Right renal pelvis (tissue), 4 donors: Measurements from ENCODE around the gene ELOVL5. TPM values are rescaled to one million over a fixed set of nuclear protein-coding genes. Genes with fewer than 3 reads are reported as not detected.
"Not testable (repeated sequence)": the region's sequence is repeated elsewhere in the genome, so short reads cannot be mapped to it uniquely, and the experiment has no call there.

Source experiments
- DNase-seq, 4 donors: peaks; one replicate each; pipeline ENCODE4 v3.0.0-alpha.2; 2013; ENCODE audit warnings: low read depth in 4 of 4, low spot score in 3 of 4, missing footprints in 1 of 4
- polyA plus RNA-seq, 4 donors: library from polyadenylated mRNA; unstranded; fragments of 120-200 nt; gene quantifications; one replicate each; pipeline ENCODE4 v1.2.1, GENCODE V29; 2013; ENCODE audit not compliant: insufficient read length in 4 of 4

ELOVL5 gene
- polyA plus RNA-seq, 4 donors = 71.6 to 87.7 (median 85.6) TPM

- no peak for DNase-seq
These were observed 11.0 kb upstream of the ELOVL5 start for GRCh38 chr6:53359843-53360092.

- peak; percentile 84 to 96 (median 93) for DNase-seq
These were observed 10.5 kb upstream of the ELOVL5 start for GRCh38 chr6:53359095-53359842.

- DNase-seq = no peak
These were observed 9.8 kb upstream of the ELOVL5 start for GRCh38 chr6:53358440-53359094.

GRCh38 chr6:53357576-53358360 is 9.0 kb upstream of the ELOVL5 start:
- no peak for DNase-seq

GRCh38 chr6:53353624-53354023 is 4.9 kb upstream of the ELOVL5 start:
- no peak for DNase-seq

- DNase-seq = no peak
These were observed 3.6 kb upstream of the ELOVL5 start for GRCh38 chr6:53352360-53352759.

- DNase-seq = no peak
These were observed 501 bp upstream of the ELOVL5 start for GRCh38 chr6:53349209-53349693.

GRCh38 chr6:53347921-53348370 is 804 bp downstream of the ELOVL5 start:
- peak; percentile 44 to 63 (median 58) for DNase-seq

GRCh38 chr6:53347250-53347920 is 1.4 kb downstream of the ELOVL5 start:
- DNase-seq = peak in 1 of 4 donors; percentile 7

- not testable (repeated sequence) for DNase-seq
These were observed 2.7 kb downstream of the ELOVL5 start for GRCh38 chr6:53346049-53346448.

- no peak for DNase-seq
These were observed 3.8 kb downstream of the ELOVL5 start for GRCh38 chr6:53344969-53345368.

- no peak for DNase-seq
These were observed 5.7 kb downstream of the ELOVL5 start for GRCh38 chr6:53343092-53343491.

GRCh38 chr6:53342217-53342616 is 6.5 kb downstream of the ELOVL5 start:
- no peak for DNase-seq

- no peak for DNase-seq
These were observed 8.2 kb downstream of the ELOVL5 start for GRCh38 chr6:53340536-53340935.

- DNase-seq = no peak
These were observed 9.3 kb downstream of the ELOVL5 start for GRCh38 chr6:53339424-53339823.

- no peak for DNase-seq
These were observed 10.4 kb downstream of the ELOVL5 start for GRCh38 chr6:53338304-53338703.

GRCh38 chr6:53336070-53336469 is 12.7 kb downstream of the ELOVL5 start:
- DNase-seq = no peak

- DNase-seq = no peak
These were observed 13.3 kb downstream of the ELOVL5 start for GRCh38 chr6:53335224-53335994.

GRCh38 chr6:53333439-53334408 is 15.0 kb downstream of the ELOVL5 start:
- no peak for DNase-seq
